ENCODE measurements around the gene OR8K3.

GRCh38 chr11:56307836-56308235 lies 7.1 kb upstream of the OR8K3 start:
- TF ChIP-seq CTCF (IDR thresholded peaks at IDR 0.05) = no peak
- no peak for TF ChIP-seq POLR2A (IDR thresholded peaks at IDR 0.05)
